ENCODE measurements around the gene FBRSL1.

FBRSL1 gene

GRCh38 chr12:132540436-132540835 is 50.5 kb downstream of the FBRSL1 start:
- H3K27ac ChIP-seq (ENCODE audit: low read length), result no peak overlapping the region
- H3K9ac ChIP-seq (ENCODE audit: low read length), result no peak overlapping the region
- peaks cover 11% of the 10 kb centered on the region for H3K9me3 ChIP-seq (ENCODE audit: control insufficient read depth, low read depth, low read length)
- no peaks in the 10 kb centered on the region for H3K4me1 ChIP-seq (ENCODE audit: control insufficient read depth, low read depth, low read length)
- no peaks in the 10 kb centered on the region for H3K36me3 ChIP-seq (ENCODE audit: control insufficient read depth, low read depth, low read length)
- H3K4me3 ChIP-seq (ENCODE audit: low read length), result no peak overlapping the region
- peaks cover 88% of the 10 kb centered on the region for H3K27me3 ChIP-seq (ENCODE audit: control insufficient read depth, insufficient read depth, low read length)

DNA sequence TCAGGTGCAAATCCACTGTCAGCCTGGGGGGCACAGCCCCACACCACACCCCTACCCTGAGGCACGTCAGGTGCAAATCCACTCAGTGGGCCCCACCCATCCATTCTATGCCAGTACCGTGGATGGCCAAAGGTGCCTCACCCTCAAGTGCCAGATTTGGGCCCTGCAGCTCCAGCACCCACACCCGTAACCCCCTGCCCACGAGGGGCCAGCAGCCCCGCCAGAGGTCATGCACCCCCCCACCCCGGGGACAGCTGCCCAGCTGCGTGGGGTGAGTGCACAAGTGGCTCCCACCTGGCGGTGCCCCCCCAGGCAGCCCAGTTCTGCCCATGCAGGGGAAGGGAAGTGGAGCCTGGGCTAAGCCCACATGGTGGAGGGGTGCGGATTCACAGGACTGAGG is 51.2 kb downstream of the FBRSL1 start:
- Histone ChIP-seq H3K27ac (ENCODE audit: low read length) (no peak overlapping the region), H3K9me3 (ENCODE audit: control insufficient read depth, low read depth, low read length) (peaks cover 4% of the 10 kb centered on the region), H3K4me3 (ENCODE audit: low read length) (no peak overlapping the region), H3K36me3 (ENCODE audit: control insufficient read depth, low read depth, low read length) (no peaks in the 10 kb centered on the region), H3K27me3 (ENCODE audit: control insufficient read depth, insufficient read depth, low read length) (peaks cover 90% of the 10 kb centered on the region), H3K4me1 (ENCODE audit: control insufficient read depth, low read depth, low read length) (no peaks in the 10 kb centered on the region), H3K9ac (ENCODE audit: low read length) (no peak overlapping the region)

- Histone ChIP-seq H3K27me3 (ENCODE audit: control insufficient read depth, insufficient read depth, low read length) (peaks cover 90% of the 10 kb centered on the region), H3K9me3 (ENCODE audit: control insufficient read depth, low read depth, low read length) (no peaks in the 10 kb centered on the region), H3K36me3 (ENCODE audit: control insufficient read depth, low read depth, low read length) (no peaks in the 10 kb centered on the region), H3K9ac (ENCODE audit: low read length) (no peak overlapping the region), H3K4me1 (ENCODE audit: control insufficient read depth, low read depth, low read length) (no peaks in the 10 kb centered on the region), H3K27ac (ENCODE audit: low read length) (no peak overlapping the region), H3K4me3 (ENCODE audit: low read length) (no peak overlapping the region)
These were observed 52.0 kb downstream of the FBRSL1 start for GRCh38 chr12:132541996-132542395.

- no peak overlapping the region for H3K27ac ChIP-seq (ENCODE audit: low read length)
- H3K36me3 ChIP-seq (ENCODE audit: control insufficient read depth, low read depth, low read length), result no peaks in the 10 kb centered on the region
- H3K9me3 ChIP-seq (ENCODE audit: control insufficient read depth, low read depth, low read length), result no peaks in the 10 kb centered on the region
- peaks cover 90% of the 10 kb centered on the region for H3K27me3 ChIP-seq (ENCODE audit: control insufficient read depth, insufficient read depth, low read length)
- H3K9ac ChIP-seq (ENCODE audit: low read length), result no peak overlapping the region
- no peak overlapping the region for H3K4me3 ChIP-seq (ENCODE audit: low read length)
- no peaks in the 10 kb centered on the region for H3K4me1 ChIP-seq (ENCODE audit: control insufficient read depth, low read depth, low read length)
These were observed 52.7 kb downstream of the FBRSL1 start for GRCh38 chr12:132542661-132543060.

DNA sequence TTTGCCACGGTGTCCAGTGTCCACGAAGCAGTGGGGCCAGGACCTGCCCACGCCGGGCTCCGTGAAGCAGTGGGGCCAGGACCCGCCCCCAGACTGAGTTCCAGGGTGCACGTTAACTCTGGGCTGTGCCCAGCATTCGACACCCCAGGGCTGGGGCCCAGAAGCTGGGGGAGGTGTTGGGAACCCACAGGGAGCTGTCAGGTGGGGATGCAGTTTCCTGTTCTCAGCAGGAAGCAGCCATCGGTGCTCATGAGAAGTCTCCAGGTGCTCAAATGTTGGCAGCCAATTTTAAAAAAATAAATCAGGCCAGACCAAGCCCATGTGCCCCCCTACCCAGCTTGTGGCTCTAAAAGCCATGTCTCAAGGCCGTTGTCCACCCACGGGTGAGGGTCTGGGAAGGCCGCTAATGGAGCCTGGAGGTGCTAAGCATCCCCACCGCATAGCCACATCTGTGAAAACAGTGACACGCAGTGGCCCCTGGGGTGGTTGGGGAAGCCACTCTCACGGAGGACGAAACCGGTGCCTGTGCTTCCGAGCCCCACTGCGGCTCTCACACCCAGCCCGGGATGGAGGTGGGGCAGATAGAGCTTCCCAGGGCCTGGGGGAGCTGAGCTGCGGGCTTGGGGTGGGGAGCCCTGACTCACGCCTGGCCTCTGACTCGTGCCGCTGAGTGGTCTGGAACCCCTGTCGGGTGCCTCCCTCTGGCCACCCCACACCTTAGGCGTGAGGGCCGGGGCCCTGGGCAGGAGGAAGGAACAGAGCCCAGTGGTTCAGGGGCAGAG is 53.5 kb downstream of the FBRSL1 start:
- no peak overlapping the region for H3K9ac ChIP-seq (ENCODE audit: low read length)
- H3K4me1 ChIP-seq (ENCODE audit: control insufficient read depth, low read depth, low read length), result no peaks in the 10 kb centered on the region
- no peak overlapping the region for H3K4me3 ChIP-seq (ENCODE audit: low read length)
- no peak overlapping the region for H3K27ac ChIP-seq (ENCODE audit: low read length)
- peaks cover 90% of the 10 kb centered on the region for H3K27me3 ChIP-seq (ENCODE audit: control insufficient read depth, insufficient read depth, low read length)
- no peaks in the 10 kb centered on the region for H3K36me3 ChIP-seq (ENCODE audit: control insufficient read depth, low read depth, low read length)
- no peaks in the 10 kb centered on the region for H3K9me3 ChIP-seq (ENCODE audit: control insufficient read depth, low read depth, low read length)

DNA sequence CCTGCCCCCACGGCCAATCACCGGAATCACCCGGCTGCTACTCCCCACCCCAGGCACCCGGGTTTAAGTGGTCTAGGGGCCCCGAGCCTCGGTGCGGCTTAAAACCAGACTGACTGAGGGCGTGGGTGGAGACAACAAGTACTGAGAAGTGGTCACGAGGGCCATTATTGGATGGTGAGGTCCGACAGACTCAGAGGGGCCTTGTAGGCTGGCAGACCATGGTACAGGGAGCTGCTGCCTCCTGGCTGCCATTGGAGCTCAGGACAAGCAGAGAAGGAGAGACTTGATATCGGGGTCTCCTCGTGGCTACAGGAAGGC is 54.1 kb downstream of the FBRSL1 start:
- Histone ChIP-seq H3K9ac (ENCODE audit: low read length) (no peak overlapping the region), H3K27me3 (ENCODE audit: control insufficient read depth, insufficient read depth, low read length) (peaks cover 90% of the 10 kb centered on the region)

DNA sequence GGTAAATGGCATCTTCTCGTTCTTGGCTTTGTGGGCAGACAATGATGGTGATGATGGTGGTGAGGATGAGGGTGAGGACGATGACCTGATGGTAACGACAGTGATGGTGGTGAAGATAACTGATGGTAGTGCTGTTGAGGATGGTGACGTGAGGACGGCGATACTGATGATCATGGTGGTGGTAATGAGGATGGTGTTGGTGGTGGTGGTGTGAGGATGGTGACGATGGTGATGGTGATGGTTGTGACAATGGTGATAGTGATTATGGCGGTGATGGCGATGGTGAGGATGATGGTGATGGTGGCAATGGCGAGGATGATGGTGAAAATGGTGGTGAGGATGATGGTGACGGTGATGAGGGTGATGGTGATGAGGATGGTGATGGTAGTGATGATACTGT is 54.5 kb downstream of the FBRSL1 start:
- no peak overlapping the region for H3K9ac ChIP-seq (ENCODE audit: low read length)
- H3K27me3 ChIP-seq (ENCODE audit: control insufficient read depth, insufficient read depth, low read length), result peaks cover 93% of the 10 kb centered on the region
- no peaks in the 10 kb centered on the region for H3K4me1 ChIP-seq (ENCODE audit: control insufficient read depth, low read depth, low read length)
- H3K36me3 ChIP-seq (ENCODE audit: control insufficient read depth, low read depth, low read length), result no peaks in the 10 kb centered on the region
- no peaks in the 10 kb centered on the region for H3K9me3 ChIP-seq (ENCODE audit: control insufficient read depth, low read depth, low read length)
- no peak overlapping the region for H3K27ac ChIP-seq (ENCODE audit: low read length)
- H3K4me3 ChIP-seq (ENCODE audit: low read length), result no peak overlapping the region

More for the DNA sequence above, 54.1 kb downstream of the FBRSL1 start:
- Histone ChIP-seq H3K27ac (ENCODE audit: low read length) (no peak overlapping the region), H3K9me3 (ENCODE audit: control insufficient read depth, low read depth, low read length) (no peaks in the 10 kb centered on the region), H3K4me1 (ENCODE audit: control insufficient read depth, low read depth, low read length) (no peaks in the 10 kb centered on the region), H3K36me3 (ENCODE audit: control insufficient read depth, low read depth, low read length) (no peaks in the 10 kb centered on the region), H3K4me3 (ENCODE audit: low read length) (no peak overlapping the region)

DNA sequence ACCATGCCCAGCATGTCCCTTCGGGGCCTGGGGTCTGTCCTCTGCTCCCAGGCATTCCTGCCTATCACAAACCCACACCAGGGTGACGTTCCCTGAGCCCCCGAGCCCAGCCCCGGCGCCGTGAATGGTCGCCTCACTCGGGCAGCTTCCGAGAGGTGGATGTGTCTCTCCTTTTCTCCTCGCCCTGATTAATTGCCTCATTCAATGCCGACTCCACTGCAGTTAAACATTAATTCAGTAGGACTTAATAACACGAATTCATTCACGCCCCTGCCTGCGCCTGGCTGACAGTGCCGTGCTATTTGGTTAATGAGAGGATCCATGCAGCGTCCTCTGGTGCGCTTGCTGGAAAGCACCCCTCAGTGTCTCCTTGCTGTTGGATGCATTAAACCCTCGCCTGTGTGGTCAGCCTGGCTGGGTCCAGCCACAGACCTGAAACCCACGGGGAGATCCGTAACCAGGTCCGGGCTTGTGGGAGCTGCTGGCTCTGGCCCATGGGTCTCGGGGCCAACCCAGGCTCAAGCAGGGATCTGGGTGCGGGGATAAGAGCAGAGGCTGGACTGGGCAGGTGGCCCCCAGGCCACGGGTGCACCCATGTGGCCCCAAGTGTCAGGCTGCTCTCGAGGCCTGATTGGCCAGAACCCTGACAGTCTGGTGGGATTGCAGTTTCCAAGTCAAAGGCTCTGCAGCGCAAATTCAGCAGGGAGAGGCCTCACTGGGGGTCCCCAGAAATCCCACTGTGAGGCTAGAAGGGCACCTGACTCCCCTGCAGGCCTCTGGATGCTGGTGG is 55.4 kb downstream of the FBRSL1 start:
- H3K4me3 ChIP-seq (ENCODE audit: low read length), result no peak overlapping the region
- H3K4me1 ChIP-seq (ENCODE audit: control insufficient read depth, low read depth, low read length), result no peaks in the 10 kb centered on the region
- H3K9ac ChIP-seq (ENCODE audit: low read length), result no peak overlapping the region
- no peaks in the 10 kb centered on the region for H3K9me3 ChIP-seq (ENCODE audit: control insufficient read depth, low read depth, low read length)
- no peaks in the 10 kb centered on the region for H3K36me3 ChIP-seq (ENCODE audit: control insufficient read depth, low read depth, low read length)
- peaks cover 100% of the 10 kb centered on the region for H3K27me3 ChIP-seq (ENCODE audit: control insufficient read depth, insufficient read depth, low read length)
- no peak overlapping the region for H3K27ac ChIP-seq (ENCODE audit: low read length)

DNA sequence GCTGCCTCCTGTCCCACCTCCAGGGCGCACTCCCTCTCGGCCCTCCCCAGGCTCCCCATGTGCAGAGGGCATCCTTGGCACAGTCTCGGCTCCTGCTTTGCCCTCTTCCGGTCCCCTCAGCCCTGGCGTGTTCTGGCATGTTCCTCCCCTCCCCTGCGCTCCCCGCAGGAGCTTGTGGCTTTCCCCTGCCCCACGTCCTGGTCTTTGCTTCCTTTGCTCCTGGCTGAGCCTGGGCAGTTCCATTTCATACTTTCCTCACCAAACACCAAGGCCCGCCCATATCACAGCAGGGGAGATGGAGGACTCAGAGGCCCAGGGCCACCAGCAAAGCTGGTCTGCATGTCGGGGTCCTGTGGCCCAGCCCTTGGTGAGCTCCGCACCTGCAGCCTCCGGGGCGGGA is 56.0 kb downstream of the FBRSL1 start:
- Histone ChIP-seq H3K4me3 (ENCODE audit: low read length) (no peak overlapping the region), H3K27ac (ENCODE audit: low read length) (no peak overlapping the region), H3K9ac (ENCODE audit: low read length) (no peak overlapping the region), H3K9me3 (ENCODE audit: control insufficient read depth, low read depth, low read length) (no peaks in the 10 kb centered on the region), H3K4me1 (ENCODE audit: control insufficient read depth, low read depth, low read length) (no peaks in the 10 kb centered on the region), H3K27me3 (ENCODE audit: control insufficient read depth, insufficient read depth, low read length) (peaks cover 100% of the 10 kb centered on the region), H3K36me3 (ENCODE audit: control insufficient read depth, low read depth, low read length) (no peaks in the 10 kb centered on the region)

GRCh38 chr12:132546647-132547046 is 56.7 kb downstream of the FBRSL1 start:
- Histone ChIP-seq H3K4me1 (ENCODE audit: control insufficient read depth, low read depth, low read length) (no peaks in the 10 kb centered on the region), H3K27me3 (ENCODE audit: control insufficient read depth, insufficient read depth, low read length) (peaks cover 100% of the 10 kb centered on the region), H3K9ac (ENCODE audit: low read length) (no peak overlapping the region), H3K36me3 (ENCODE audit: control insufficient read depth, low read depth, low read length) (no peaks in the 10 kb centered on the region), H3K9me3 (ENCODE audit: control insufficient read depth, low read depth, low read length) (no peaks in the 10 kb centered on the region), H3K27ac (ENCODE audit: low read length) (no peak overlapping the region), H3K4me3 (ENCODE audit: low read length) (no peak overlapping the region)

- H3K9me3 ChIP-seq (ENCODE audit: control insufficient read depth, low read depth, low read length), result no peaks in the 10 kb centered on the region
- peaks cover 100% of the 10 kb centered on the region for H3K27me3 ChIP-seq (ENCODE audit: control insufficient read depth, insufficient read depth, low read length)
- no peaks in the 10 kb centered on the region for H3K4me1 ChIP-seq (ENCODE audit: control insufficient read depth, low read depth, low read length)
- H3K27ac ChIP-seq (ENCODE audit: low read length), result no peak overlapping the region
- no peaks in the 10 kb centered on the region for H3K36me3 ChIP-seq (ENCODE audit: control insufficient read depth, low read depth, low read length)
- no peak overlapping the region for H3K9ac ChIP-seq (ENCODE audit: low read length)
- H3K4me3 ChIP-seq (ENCODE audit: low read length), result no peak overlapping the region
These were observed 57.3 kb downstream of the FBRSL1 start for GRCh38 chr12:132547205-132547740.
